Skeletal muscle tissue (tissue), 4 donors: ENCODE measurements around the gene ZIC4. TPM values are rescaled to one million over a fixed set of nuclear protein-coding genes. Genes with fewer than 3 reads are reported as not detected.
A peak's percentile ranks its signal among the peaks of the same experiment; 100 is the strongest.

ENCODE experiments used
- H3K27ac ChIP-seq: one replicate; pipeline ENCODE4 v1.7.0; 2013; ENCODE audit warnings: mild to moderate bottlenecking, low read depth, low read length, inconsistent platforms
- H3K27me3 ChIP-seq, 3 donors: one replicate each; pipeline ENCODE4 v1.7.0; 2013; ENCODE audit warnings: low read length in 3 of 3; ENCODE audit not compliant: control insufficient read depth in 3 of 3, insufficient read depth in 3 of 3
- H3K36me3 ChIP-seq, 3 donors: one replicate each; pipeline ENCODE4 v1.7.0; 2013; ENCODE audit warnings: low read length in 3 of 3; ENCODE audit not compliant: control insufficient read depth in 3 of 3, insufficient read depth in 3 of 3
- H3K4me1 ChIP-seq, 3 donors: one replicate each; pipeline ENCODE4 v1.7.0; 2013; ENCODE audit warnings: low read length in 3 of 3, mild to moderate bottlenecking in 3 of 3; ENCODE audit not compliant: control insufficient read depth in 3 of 3, insufficient read depth in 3 of 3
- H3K4me3 ChIP-seq, 3 donors: one replicate each; pipeline ENCODE4 v1.7.0; 2013; ENCODE audit warnings: low read length in 3 of 3
- H3K9ac ChIP-seq, 3 donors: one replicate each; pipeline ENCODE4 v1.7.0; 2013; ENCODE audit warnings: low read length in 3 of 3, mild to moderate bottlenecking in 3 of 3, moderate library complexity in 2 of 3, low read depth in 1 of 3
- H3K9me3 ChIP-seq, 3 donors: one replicate each; pipeline ENCODE4 v1.7.0; 2013; ENCODE audit warnings: low read length in 3 of 3; ENCODE audit not compliant: control insufficient read depth in 3 of 3
- total RNA-seq: library from RNA; depleted of rRNA; stranded (reverse); fragments of >200 nt; gene quantifications from one replicate; pipeline ENCODE4 v1.2.3, GENCODE V29; 2014
- donor health status: Osteomylitis.

Gene ZIC4
- total RNA-seq, 1 donor from 2014 or later: 2.6 TPM

DNA sequence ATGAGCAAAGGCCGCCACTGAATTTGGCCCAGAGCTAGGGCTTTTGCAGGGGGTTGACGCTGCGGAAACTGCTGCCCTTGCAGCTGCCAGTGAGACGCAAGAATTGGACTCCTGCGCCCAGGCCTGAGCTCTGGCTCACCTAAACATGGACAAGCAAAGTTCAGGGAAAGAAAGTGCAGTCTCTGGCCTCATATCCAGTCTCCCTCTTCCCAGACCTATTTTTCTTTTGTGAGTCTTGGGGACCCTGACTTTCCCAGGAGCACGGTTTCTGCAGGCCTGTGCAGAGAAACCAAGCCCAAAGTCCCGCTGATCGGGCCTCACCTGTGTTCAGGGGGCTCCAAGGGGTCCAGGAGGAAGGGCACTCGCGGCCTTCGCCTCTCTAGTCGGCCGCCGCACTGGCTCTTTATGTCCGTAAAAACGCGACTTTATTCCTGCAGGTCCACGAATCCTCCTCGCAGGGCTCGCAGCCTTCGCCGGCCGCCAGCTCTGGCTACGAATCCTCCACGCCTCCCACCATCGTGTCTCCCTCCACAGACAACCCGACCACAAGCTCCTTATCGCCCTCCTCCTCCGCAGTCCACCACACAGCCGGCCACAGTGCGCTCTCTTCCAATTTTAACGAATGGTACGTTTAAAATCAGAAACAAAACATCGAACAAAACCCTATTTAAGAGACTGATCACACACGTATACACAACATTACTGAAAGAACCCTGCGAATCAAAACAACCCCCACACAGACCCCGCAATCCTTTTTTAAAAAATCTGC lies 6.8 kb upstream of the ZIC4 start:
- Histone ChIP-seq H3K36me3 (peaks cover 0 to 2% (median 0%) of the 10 kb centered on the region in 3 donors), H3K4me1 (peaks cover 14 to 18% (median 17%) of the 10 kb centered on the region in 3 donors), H3K4me3 (peak overlapping the region in 1 of 3 donors; percentile 63), H3K27me3 (peaks cover 37 to 55% (median 48%) of the 10 kb centered on the region in 3 donors), H3K9ac (peak overlapping the region in 1 of 3 donors; percentile 92), H3K9me3 (no peaks in the 10 kb centered on the region), H3K27ac (no peak overlapping the region)

DNA sequence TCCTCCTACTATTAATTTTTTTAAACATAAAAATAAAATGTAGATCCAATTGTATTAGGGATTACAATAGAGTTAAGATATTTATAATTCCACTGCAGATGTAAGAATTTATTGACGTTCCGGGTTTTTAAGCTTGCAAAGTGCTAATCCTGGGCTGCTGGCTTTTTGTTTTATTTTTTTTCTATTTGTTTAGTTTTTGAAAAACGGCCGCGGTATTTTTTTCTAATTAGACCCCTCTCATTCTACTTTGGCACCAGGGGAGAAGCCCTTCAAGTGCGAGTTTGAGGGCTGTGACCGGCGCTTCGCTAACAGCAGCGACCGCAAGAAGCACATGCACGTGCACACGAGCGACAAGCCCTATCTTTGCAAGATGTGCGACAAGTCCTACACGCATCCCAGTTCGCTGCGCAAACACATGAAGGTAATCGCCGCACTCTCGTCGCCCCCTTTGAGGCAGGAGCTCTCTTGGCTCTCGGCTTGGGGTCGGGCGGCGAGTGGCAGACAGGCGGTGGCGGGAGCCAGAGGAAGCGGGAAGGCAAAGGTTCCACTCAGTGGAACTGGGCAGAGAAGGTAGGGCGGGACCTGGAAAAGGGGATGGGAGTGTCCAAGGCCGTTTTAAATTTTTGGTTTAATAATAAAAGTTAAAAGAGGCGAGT lies 6.0 kb upstream of the ZIC4 start:
- Histone ChIP-seq H3K4me3 (peak overlapping the region in 1 of 3 donors; percentile 75), H3K4me1 (peaks cover 14 to 19% (median 18%) of the 10 kb centered on the region in 3 donors), H3K9me3 (no peaks in the 10 kb centered on the region), H3K9ac (peak overlapping the region in 1 of 3 donors; percentile 92), H3K36me3 (peaks cover 0 to 2% (median 0%) of the 10 kb centered on the region in 3 donors), H3K27ac (no peak overlapping the region), H3K27me3 (peaks cover 40 to 57% (median 55%) of the 10 kb centered on the region in 3 donors)

DNA sequence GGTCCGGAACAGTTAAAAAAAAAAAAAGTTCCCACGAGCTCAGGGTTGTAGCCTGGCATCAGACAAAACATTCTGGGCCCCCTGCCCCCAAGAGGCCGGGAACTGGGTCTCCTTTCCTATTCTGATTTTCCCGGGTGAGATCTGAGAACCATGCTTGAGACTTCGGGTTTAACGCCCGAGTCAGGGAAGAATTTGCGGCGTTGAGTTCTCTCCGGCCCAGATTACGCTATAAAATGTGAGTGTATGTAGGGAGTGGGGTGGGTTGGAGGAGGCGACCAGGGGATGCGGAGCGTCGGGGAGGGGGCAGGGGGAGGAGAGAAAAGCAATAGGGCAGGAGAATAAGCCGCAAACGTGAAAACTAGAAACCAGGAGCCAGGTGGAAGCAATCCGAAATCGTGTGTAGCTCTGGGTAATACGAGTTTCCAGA lies 5.5 kb upstream of the ZIC4 start:
- H3K27ac ChIP-seq: peak overlapping the region; percentile 49

DNA sequence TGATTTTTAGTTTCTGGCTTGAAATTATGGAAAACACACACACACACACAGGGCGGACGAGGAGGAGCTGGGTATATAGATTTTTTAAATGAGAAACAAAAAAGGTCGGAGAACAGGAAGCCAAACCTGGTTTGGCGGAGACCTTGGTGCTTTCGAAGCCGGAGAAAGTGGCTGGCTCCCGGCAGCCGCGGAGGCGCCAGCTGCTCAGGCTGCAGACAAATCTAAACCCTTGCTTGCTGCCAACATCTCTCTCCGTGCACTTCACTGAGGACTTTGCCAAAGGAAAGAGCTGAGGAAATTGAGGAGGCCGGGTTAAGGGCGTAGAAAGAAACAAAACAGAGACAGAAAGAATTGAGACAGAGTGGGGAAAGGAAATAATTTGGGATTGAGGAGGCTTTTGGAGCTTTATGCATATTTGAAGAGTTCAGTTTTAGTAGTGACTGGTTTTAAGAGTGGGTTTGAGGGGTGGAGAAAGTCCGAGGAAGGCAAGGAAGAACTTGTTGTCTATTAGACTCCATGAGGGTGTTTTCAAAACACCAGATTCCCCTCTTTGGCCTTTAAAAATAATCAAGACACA lies 5.0 kb upstream of the ZIC4 start:
- H3K27ac ChIP-seq: peak overlapping the region; percentile 49
- H3K4me1 ChIP-seq: peaks cover 14 to 22% (median 18%) of the 10 kb centered on the region in 3 donors
- peaks cover 0 to 2% (median 0%) of the 10 kb centered on the region in 3 donors for H3K36me3 ChIP-seq
- H3K9me3 ChIP-seq: no peaks in the 10 kb centered on the region
- peak overlapping the region; percentile 36 to 92 (median 66) for H3K9ac ChIP-seq
- H3K4me3 ChIP-seq: peak overlapping the region; percentile 76 to 91 (median 77)
- peaks cover 43 to 66% (median 60%) of the 10 kb centered on the region in 3 donors for H3K27me3 ChIP-seq

More for the DNA sequence above, 5.5 kb upstream of the ZIC4 start:
- Histone ChIP-seq H3K27me3 (peaks cover 43 to 62% (median 59%) of the 10 kb centered on the region in 3 donors), H3K9me3 (no peaks in the 10 kb centered on the region), H3K4me1 (peaks cover 14 to 22% (median 18%) of the 10 kb centered on the region in 3 donors), H3K9ac (peak overlapping the region in 2 of 3 donors; percentile 66 to 92), H3K36me3 (peaks cover 0 to 2% (median 0%) of the 10 kb centered on the region in 3 donors), H3K4me3 (peak overlapping the region; percentile 61 to 91 (median 76))

DNA sequence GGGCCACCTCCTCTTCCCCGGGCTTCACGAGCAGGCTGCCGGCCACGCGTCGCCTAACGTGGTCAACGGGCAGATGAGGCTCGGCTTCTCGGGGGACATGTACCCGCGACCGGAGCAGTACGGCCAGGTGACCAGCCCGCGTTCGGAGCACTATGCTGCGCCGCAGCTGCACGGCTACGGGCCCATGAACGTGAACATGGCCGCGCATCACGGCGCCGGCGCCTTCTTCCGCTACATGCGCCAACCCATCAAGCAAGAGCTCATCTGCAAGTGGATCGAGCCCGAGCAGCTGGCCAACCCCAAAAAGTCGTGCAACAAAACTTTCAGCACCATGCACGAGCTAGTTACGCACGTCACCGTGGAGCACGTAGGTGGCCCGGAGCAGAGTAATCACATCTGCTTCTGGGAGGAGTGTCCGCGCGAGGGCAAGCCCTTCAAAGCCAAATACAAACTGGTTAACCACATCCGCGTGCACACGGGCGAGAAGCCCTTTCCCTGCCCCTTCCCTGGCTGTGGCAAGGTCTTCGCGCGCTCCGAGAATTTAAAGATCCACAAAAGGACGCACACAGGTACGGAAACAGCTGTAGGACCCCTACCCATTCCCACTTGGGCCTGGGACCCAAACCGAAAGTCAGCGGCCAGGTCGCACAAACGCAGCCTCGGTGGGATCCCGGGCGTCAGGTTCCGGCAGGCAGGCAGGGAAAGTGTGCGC lies 4.3 kb upstream of the ZIC4 start:
- Histone ChIP-seq H3K36me3 (peaks cover 0 to 2% (median 0%) of the 10 kb centered on the region in 3 donors), H3K4me1 (peaks cover 14 to 22% (median 18%) of the 10 kb centered on the region in 3 donors), H3K9me3 (no peaks in the 10 kb centered on the region), H3K27ac (peak overlapping the region; percentile 49), H3K27me3 (peaks cover 43 to 73% (median 67%) of the 10 kb centered on the region in 3 donors), H3K9ac (peak overlapping the region; percentile 36 to 92 (median 66)), H3K4me3 (peak overlapping the region; percentile 76 to 91 (median 77))

DNA sequence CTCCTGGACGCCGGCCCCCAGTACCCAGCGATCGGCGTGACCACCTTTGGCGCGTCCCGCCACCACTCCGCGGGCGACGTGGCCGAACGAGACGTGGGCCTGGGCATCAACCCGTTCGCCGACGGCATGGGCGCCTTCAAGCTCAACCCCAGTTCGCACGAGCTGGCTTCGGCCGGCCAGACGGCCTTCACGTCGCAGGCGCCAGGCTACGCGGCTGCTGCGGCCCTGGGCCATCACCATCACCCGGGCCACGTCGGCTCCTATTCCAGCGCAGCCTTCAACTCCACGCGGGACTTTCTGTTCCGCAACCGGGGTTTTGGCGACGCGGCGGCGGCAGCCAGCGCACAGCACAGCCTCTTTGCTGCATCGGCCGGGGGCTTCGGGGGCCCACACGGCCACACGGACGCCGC lies 3.8 kb upstream of the ZIC4 start:
- Histone ChIP-seq H3K27me3 (peaks cover 45 to 76% (median 64%) of the 10 kb centered on the region in 3 donors), H3K4me3 (peak overlapping the region; percentile 76 to 91 (median 77)), H3K9me3 (no peaks in the 10 kb centered on the region), H3K36me3 (peaks cover 0 to 2% (median 0%) of the 10 kb centered on the region in 3 donors), H3K4me1 (peaks cover 14 to 22% (median 18%) of the 10 kb centered on the region in 3 donors), H3K9ac (peak overlapping the region in 2 of 3 donors; percentile 66 to 92), H3K27ac (peak overlapping the region; percentile 49)

DNA sequence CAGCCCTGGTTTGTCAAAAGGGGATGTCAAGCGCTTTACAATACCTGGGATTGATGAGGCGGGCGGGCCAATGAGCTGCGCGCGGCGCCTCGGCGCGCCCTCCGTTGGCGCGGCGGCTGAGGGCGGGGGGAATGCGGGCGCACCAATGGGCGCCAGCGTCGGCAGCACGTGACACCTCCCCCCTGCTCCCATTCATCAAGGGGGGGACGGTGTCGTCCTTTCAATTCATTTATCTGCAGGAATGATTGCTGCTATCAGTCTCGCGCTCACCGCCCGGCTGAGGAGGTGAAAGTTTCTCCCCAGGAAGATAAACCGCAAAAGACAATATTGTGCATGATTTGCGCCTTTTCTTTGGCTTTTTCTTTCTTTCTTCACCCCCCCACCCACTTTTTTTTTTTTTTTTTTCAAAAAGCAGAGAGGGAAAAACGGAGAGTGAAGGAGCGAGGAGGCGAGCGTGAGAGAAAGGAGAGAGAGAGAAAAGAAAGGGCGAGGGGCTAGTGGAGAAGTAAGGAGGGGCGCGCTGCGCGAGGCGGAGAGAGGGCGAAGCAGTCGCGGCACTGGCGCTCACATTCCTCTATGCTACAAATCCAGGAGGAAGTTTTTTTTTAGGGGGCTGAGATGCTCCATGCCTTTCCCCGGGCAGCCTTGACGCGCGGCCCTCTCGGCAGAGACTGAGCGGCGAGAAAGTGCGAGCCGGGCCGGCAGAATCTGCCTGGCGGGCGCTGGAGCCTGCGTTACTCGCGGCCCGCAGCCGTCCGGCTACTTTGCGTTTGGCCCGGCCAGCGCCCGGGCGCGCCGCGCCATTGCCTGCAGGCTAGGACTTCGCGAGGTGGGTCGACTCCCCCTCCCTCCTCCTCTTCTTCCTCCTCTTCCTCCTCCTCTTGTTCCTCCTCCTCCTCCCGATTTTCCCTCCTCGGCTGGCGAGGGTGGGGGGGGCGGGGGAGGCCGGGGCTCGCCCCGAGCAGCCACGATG lies 3.1 kb upstream of the ZIC4 start, which contains the start of gene ZIC1:
Gene ZIC1, plus strand, starts transcription at position 223 of the 973 bp plus-strand sequence. Its CDS starts 748 bp downstream, at position 971.
- peak within 1 kb of the TSS in 2 of 3 donors; percentile 66 to 92 for H3K9ac ChIP-seq
- peaks cover 44 to 76% (median 67%) of the 10 kb centered on the region in 3 donors for H3K27me3 ChIP-seq
- H3K27ac ChIP-seq: peak within 1 kb of the TSS; percentile 49
- H3K4me3 ChIP-seq: peak within 1 kb of the TSS; percentile 76 to 91 (median 77)
- peaks cover 14 to 22% (median 18%) of the 10 kb centered on the region in 3 donors for H3K4me1 ChIP-seq
- peaks cover 0 to 2% (median 0%) of the 10 kb centered on the region in 3 donors for H3K36me3 ChIP-seq
- H3K9me3 ChIP-seq: no peaks in the 10 kb centered on the region

DNA sequence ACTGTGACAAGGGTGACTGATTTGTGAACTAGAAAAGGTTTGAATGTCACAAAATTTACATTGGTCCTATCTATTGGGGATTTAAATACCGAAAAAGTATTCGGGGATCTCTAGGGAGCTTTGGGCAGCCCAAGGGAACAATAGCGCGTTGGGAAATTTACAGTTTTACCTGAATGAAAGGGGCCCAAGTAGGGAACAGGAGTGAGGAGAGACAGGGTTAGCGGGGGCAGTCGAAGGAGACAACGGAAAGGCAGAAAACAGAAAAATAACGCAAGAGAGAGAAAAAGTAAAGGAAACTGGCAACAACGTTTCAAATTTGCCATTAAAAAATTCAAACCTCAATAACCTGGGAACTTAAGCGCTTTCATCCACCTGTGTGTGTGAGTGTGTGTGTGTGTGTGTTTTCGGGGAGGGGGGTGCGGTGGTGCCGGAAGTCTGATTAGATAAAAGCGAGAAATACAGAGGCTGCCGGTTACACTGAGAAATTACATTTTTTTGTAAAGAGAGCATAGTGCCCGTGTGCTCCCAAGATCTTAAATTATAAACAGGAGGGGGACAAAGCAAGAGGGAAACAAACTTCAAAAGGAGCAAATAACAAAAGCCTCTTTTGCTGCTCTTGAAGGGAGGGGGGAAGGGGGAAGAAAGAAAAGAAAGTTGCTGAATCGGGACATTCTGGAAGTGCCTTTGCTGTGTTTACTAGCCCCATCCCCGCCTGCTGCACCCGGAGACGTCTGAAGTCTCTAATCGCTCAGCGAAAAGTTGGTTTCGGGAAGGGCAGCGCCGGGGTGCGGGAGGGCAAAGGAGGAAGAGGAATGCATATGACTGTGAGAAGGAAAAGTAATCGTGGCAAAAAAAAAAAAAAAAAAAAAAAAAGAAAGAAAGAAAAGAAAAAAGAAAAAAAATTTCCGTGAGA lies 2.1 kb upstream of the ZIC4 start:
- Histone ChIP-seq H3K4me3 (peak overlapping the region; percentile 43 to 91 (median 76)), H3K4me1 (peaks cover 14 to 22% (median 16%) of the 10 kb centered on the region in 3 donors), H3K9ac (peak overlapping the region in 2 of 3 donors; percentile 52 to 72), H3K27ac (no peak overlapping the region), H3K36me3 (peaks cover 0 to 2% (median 0%) of the 10 kb centered on the region in 3 donors), H3K27me3 (peaks cover 42 to 78% (median 68%) of the 10 kb centered on the region in 3 donors), H3K9me3 (no peaks in the 10 kb centered on the region)
